WI38 (cell line): Measurements from ENCODE around the gene BTG4.
A peak's percentile ranks its signal among the peaks of the same experiment; 100 is the strongest.

ENCODE experiments used
- H3K4me3 ChIP-seq: 2 replicates; pipeline ENCODE4 v1.5.1; 2011; ENCODE audit warnings: low read depth, mild to moderate bottlenecking, control low read depth, low read length
- TF ChIP-seq, protein P1 (sequence below): IDR thresholded peaks from 2 replicates; pipeline ENCODE4 v1.5.1; 2012; ENCODE audit warnings: low read depth, mild to moderate bottlenecking, control low read depth, low read length

The BTG4 gene

GRCh38 chr11:111555255-111555654, 43.1 kb upstream of the BTG4 start:
- no peak overlapping the region for H3K4me3 ChIP-seq
- TF ChIP-seq, protein P1, sequence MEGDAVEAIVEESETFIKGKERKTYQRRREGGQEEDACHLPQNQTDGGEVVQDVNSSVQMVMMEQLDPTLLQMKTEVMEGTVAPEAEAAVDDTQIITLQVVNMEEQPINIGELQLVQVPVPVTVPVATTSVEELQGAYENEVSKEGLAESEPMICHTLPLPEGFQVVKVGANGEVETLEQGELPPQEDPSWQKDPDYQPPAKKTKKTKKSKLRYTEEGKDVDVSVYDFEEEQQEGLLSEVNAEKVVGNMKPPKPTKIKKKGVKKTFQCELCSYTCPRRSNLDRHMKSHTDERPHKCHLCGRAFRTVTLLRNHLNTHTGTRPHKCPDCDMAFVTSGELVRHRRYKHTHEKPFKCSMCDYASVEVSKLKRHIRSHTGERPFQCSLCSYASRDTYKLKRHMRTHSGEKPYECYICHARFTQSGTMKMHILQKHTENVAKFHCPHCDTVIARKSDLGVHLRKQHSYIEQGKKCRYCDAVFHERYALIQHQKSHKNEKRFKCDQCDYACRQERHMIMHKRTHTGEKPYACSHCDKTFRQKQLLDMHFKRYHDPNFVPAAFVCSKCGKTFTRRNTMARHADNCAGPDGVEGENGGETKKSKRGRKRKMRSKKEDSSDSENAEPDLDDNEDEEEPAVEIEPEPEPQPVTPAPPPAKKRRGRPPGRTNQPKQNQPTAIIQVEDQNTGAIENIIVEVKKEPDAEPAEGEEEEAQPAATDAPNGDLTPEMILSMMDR: no peak

- TF ChIP-seq, protein P1: no peak
- H3K4me3 ChIP-seq: no peak overlapping the region
These were observed 42.3 kb upstream of the BTG4 start for GRCh38 chr11:111554532-111554931.

DNA sequence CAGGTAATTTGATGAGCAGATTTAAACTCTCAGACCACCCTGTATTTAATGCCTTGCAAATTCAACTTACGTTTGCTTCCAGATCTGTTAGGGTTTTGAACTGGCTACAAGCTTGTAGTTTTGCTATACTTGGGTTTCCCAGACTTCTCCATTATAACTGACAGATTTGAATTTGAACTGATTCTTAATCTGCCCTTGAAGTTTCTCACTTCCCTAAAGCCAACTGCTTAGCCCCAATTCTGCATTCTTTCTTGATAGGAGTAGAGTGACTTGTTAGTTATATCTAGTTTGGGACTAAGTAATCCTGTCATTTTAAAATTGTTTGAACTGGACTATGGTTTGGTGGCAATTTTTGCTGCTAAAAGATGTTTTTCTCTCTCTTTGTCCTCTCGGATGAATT, 38.1 kb upstream of the BTG4 start:
- TF ChIP-seq, protein P1: no peak
- H3K4me3 ChIP-seq: no peak overlapping the region

GRCh38 chr11:111549869-111550203, 37.6 kb upstream of the BTG4 start:
- TF ChIP-seq, protein P1: no peak
- no peak overlapping the region for H3K4me3 ChIP-seq

GRCh38 chr11:111549196-111549868, 37.1 kb upstream of the BTG4 start:
- TF ChIP-seq, protein P1: no peak
- H3K4me3 ChIP-seq: no peak overlapping the region

DNA sequence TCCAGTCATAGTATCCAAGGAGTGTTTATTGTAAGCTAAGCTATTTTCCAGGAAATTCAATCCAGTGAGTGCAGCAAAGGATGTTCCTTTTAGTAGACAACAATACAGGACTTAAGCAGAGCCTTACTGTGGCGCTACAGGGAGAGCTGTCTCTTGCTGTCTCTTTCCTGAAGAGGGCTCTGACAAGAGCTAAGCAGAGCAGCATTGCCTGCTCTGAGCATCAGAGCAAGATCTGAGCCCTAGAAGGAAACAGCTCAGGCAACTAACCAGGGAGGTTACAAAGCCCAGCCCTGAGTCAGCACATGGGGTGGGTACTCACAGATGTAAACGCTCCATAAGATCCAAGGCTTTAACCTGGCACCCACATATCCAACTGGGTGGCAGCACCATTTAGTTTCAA, 36.3 kb upstream of the BTG4 start:
- H3K4me3 ChIP-seq: no peak overlapping the region
- TF ChIP-seq, protein P1: no peak

- peak overlapping the region; percentile 87 for H3K4me3 ChIP-seq
- TF ChIP-seq, protein P1: no peak
These were observed 30.6 kb upstream of the BTG4 start for GRCh38 chr11:111542606-111543275.
